ENCODE results near the gene ATF7.

ATF7 gene

DNA sequence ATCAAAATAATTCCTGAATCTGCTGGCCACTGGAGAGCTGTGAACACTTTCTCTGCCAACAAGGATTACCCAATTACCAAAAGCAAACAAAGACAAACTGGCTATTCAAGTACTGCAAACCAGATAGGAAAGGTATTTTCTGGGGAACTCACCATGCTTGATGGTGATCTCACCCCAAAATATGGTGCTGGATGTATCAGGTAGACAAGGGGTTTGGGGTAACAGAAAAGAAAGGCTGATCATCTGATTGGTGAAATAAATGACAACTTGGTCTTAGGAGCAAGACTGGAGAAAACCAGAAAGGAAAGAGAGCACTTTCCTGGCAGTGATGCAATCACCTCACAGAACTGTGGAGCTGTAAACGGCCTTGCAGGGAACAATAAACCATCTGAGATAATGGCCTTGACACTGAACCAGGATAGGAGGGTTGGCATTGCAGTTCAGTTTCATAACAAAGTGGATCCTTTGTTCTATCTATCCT lies 87.9 kb downstream of the ATF7 start (continued):
- TF ChIP-seq AEBP2 (tag by site-specific recombination; IDR thresholded peaks at IDR 0.05; ENCODE audit: borderline replicate concordance) = no peak
- TF ChIP-seq BCL11A (tag by site-specific recombination; IDR thresholded peaks at IDR 0.05; ENCODE audit: low read depth) = no peak
- no peak for TF ChIP-seq ZNF121 (tag by site-specific recombination; IDR thresholded peaks at IDR 0.05)
- TF ChIP-seq ZNF544 (tag by site-specific recombination; IDR thresholded peaks at IDR 0.05) = no peak
- no peak for TF ChIP-seq KLF1 (tag by site-specific recombination; IDR thresholded peaks at IDR 0.05)
- no peak for TF ChIP-seq WT1 (tag by site-specific recombination; IDR thresholded peaks at IDR 0.05)
- no peak for TF ChIP-seq ZNF37A (tag by site-specific recombination; IDR thresholded peaks at IDR 0.05)
- no peak for TF ChIP-seq ZNF791 (tag by site-specific recombination; IDR thresholded peaks at IDR 0.05)
- TF ChIP-seq ZNF548 (tag by site-specific recombination; IDR thresholded peaks at IDR 0.05) = no peak
- TF ChIP-seq ZNF621 (tag by site-specific recombination; IDR thresholded peaks at IDR 0.05) = no peak
- no peak for TF ChIP-seq ZNF433 (tag by site-specific recombination; IDR thresholded peaks at IDR 0.05; ENCODE audit: low read depth)
- peak; percentile 27; the same call in 1 of the 2 replicates for TF ChIP-seq PRDM10 (tag by site-specific recombination; IDR thresholded peaks at IDR 0.05)
- no peak for TF ChIP-seq ZNF830 (tag by site-specific recombination; IDR thresholded peaks at IDR 0.05; ENCODE audit: low read depth)
- no peak for TF ChIP-seq BCL11B (tag by site-specific recombination; IDR thresholded peaks at IDR 0.05; ENCODE audit: low read depth)
- TF ChIP-seq ZNF292 (tag by site-specific recombination; IDR thresholded peaks at IDR 0.05; ENCODE audit: borderline replicate concordance, low read depth) = no peak
- no peak for TF ChIP-seq ZNF792 (tag by site-specific recombination; IDR thresholded peaks at IDR 0.05)
- TF ChIP-seq ZNF398 (tag by site-specific recombination; IDR thresholded peaks at IDR 0.05) = no peak
- no peak for TF ChIP-seq EGR2 (tag by site-specific recombination; IDR thresholded peaks at IDR 0.05; ENCODE audit: low read depth)
- TF ChIP-seq ZNF76 (tag by site-specific recombination; IDR thresholded peaks at IDR 0.05; ENCODE audit: borderline replicate concordance, low read depth) = no peak; the same call in 1 of the 2 replicates
- TF ChIP-seq ZNF146 (tag by site-specific recombination; IDR thresholded peaks at IDR 0.05) = no peak
- TF ChIP-seq, protein P1, sequence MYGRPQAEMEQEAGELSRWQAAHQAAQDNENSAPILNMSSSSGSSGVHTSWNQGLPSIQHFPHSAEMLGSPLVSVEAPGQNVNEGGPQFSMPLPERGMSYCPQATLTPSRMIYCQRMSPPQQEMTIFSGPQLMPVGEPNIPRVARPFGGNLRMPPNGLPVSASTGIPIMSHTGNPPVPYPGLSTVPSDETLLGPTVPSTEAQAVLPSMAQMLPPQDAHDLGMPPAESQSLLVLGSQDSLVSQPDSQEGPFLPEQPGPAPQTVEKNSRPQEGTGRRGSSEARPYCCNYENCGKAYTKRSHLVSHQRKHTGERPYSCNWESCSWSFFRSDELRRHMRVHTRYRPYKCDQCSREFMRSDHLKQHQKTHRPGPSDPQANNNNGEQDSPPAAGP (tag by site-specific recombination; IDR thresholded peaks at IDR 0.05) = no peak
- TF ChIP-seq ZNF202 (tag by site-specific recombination; IDR thresholded peaks at IDR 0.05; ENCODE audit: borderline replicate concordance) = no peak
- TF ChIP-seq KLF7 (tag by site-specific recombination; IDR thresholded peaks at IDR 0.05; ENCODE audit: borderline replicate concordance) = no peak
- no peak for TF ChIP-seq ZNF776 (tag by site-specific recombination; IDR thresholded peaks at IDR 0.05; ENCODE audit: borderline replicate concordance)
- TF ChIP-seq OVOL3 (tag by site-specific recombination; IDR thresholded peaks at IDR 0.05) = no peak
- no peak for TF ChIP-seq GLI2 (tag by site-specific recombination; IDR thresholded peaks at IDR 0.05; ENCODE audit: borderline replicate concordance, low read depth)
- no peak for TF ChIP-seq ZNF394 (tag by site-specific recombination; IDR thresholded peaks at IDR 0.05; ENCODE audit: borderline replicate concordance)
- TF ChIP-seq, protein P2, sequence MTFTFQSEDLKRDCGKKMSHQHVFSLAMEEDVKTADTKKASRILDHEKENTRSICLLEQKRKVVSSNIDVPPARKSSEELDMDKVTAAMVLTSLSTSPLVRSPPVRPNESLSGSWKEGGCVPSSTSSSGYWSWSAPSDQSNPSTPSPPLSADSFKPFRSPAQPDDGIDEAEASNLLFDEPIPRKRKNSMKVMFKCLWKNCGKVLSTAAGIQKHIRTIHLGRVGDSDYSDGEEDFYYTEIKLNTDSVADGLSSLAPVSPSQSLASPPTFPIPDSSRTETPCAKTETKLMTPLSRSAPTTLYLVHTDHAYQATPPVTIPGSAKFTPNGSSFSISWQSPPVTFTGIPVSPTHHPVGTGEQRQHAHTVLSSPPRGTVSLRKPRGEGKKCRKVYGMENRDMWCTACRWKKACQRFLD (tag by site-specific recombination; IDR thresholded peaks at IDR 0.05) = no peak
- no peak for TF ChIP-seq SCRT1 (tag by site-specific recombination; IDR thresholded peaks at IDR 0.05; ENCODE audit: borderline replicate concordance)
- no peak for TF ChIP-seq ZNF610 (tag by site-specific recombination; IDR thresholded peaks at IDR 0.05; ENCODE audit: borderline replicate concordance)
- TF ChIP-seq, protein P3, sequence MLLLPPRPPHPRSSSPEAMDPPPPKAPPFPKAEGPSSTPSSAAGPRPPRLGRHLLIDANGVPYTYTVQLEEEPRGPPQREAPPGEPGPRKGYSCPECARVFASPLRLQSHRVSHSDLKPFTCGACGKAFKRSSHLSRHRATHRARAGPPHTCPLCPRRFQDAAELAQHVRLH (tag by site-specific recombination; IDR thresholded peaks at IDR 0.05) = 0 out of 2 replicates have a peak, but pooled peaks have one; percentile 38

Data from HEK293 (cell line).